ENCODE measurements around the gene SFSWAP.

SFSWAP gene

GRCh38 chr12:131816495-131816894, 105.6 kb downstream of the SFSWAP start:
- H3K4me2 ChIP-seq (ENCODE audit: low read length) = no peak overlapping the region
- no CpG with 5 or more reads among the region's 5 CpGs for WGBS (ENCODE audit: extremely low coverage, insufficient coverage, low lambda C conversion rate)
- H3K79me2 ChIP-seq (ENCODE audit: control insufficient read depth, insufficient read depth, low read length) = no peaks in the 10 kb centered on the region
- H3K27ac ChIP-seq (ENCODE audit: low read depth, low read length) = no peak overlapping the region
- no peak overlapping the region for H2BK15ac ChIP-seq (replicated peaks; ENCODE audit: low read depth)
- no peak overlapping the region for H2AK5ac ChIP-seq (ENCODE audit: low read length)
- no peak overlapping the region for H3K9ac ChIP-seq (ENCODE audit: low read length)
- no peak overlapping the region for H3K18ac ChIP-seq (ENCODE audit: low read length)
- no peaks in the 10 kb centered on the region for H3K79me1 ChIP-seq (ENCODE audit: low read length)
- no peaks in the 10 kb centered on the region for H3K4me1 ChIP-seq (ENCODE audit: control insufficient read depth, low read depth, low read length)
- no peak overlapping the region for H2BK120ac ChIP-seq (ENCODE audit: low read depth, low read length)
- H3K4ac ChIP-seq (ENCODE audit: low read depth, low read length) = no peak overlapping the region
- DNase-seq = no peak
- H4K8ac ChIP-seq (ENCODE audit: low read depth, low read length) = no peak overlapping the region
- H3K56ac ChIP-seq (ENCODE audit: low read length) = no peak overlapping the region
- no peak overlapping the region for H2BK5ac ChIP-seq (ENCODE audit: low read length)
- no peak overlapping the region for H4K5ac ChIP-seq (ENCODE audit: low read length)
- H3K23ac ChIP-seq (ENCODE audit: low read length) = no peak overlapping the region
- H3K27me3 ChIP-seq (ENCODE audit: insufficient read depth, low read length, poor library complexity) = no peaks in the 10 kb centered on the region
- H3K36me3 ChIP-seq (ENCODE audit: control insufficient read depth, insufficient read depth, low read length) = no peaks in the 10 kb centered on the region
- H3K4me3 ChIP-seq (ENCODE audit: low read length) = no peak overlapping the region

GRCh38 chr12:131817241-131817640, 106.4 kb downstream of the SFSWAP start:
- no peak overlapping the region for H3K4me3 ChIP-seq (ENCODE audit: low read length)
- H3K18ac ChIP-seq (ENCODE audit: low read length) = no peak overlapping the region
- no peak overlapping the region for H2BK15ac ChIP-seq (replicated peaks; ENCODE audit: low read depth)
- H3K4ac ChIP-seq (ENCODE audit: low read depth, low read length) = no peak overlapping the region
- H3K36me3 ChIP-seq (ENCODE audit: control insufficient read depth, insufficient read depth, low read length) = no peaks in the 10 kb centered on the region
- no peaks in the 10 kb centered on the region for H3K79me2 ChIP-seq (ENCODE audit: control insufficient read depth, insufficient read depth, low read length)
- H4K5ac ChIP-seq (ENCODE audit: low read length) = no peak overlapping the region
- H2BK5ac ChIP-seq (ENCODE audit: low read length) = no peak overlapping the region
- no peak overlapping the region for H3K27ac ChIP-seq (ENCODE audit: low read depth, low read length)
- no peaks in the 10 kb centered on the region for H3K79me1 ChIP-seq (ENCODE audit: low read length)
- no peak overlapping the region for H2AK5ac ChIP-seq (ENCODE audit: low read length)
- H4K8ac ChIP-seq (ENCODE audit: low read depth, low read length) = no peak overlapping the region
- H3K9ac ChIP-seq (ENCODE audit: low read length) = no peak overlapping the region
- no peak overlapping the region for H3K4me2 ChIP-seq (ENCODE audit: low read length)
- no peak for DNase-seq
- WGBS (ENCODE audit: extremely low coverage, insufficient coverage, low lambda C conversion rate) = no CpG with 5 or more reads among the region's 19 CpGs
- H2BK120ac ChIP-seq (ENCODE audit: low read depth, low read length) = no peak overlapping the region
- no peaks in the 10 kb centered on the region for H3K27me3 ChIP-seq (ENCODE audit: insufficient read depth, low read length, poor library complexity)
- H3K23ac ChIP-seq (ENCODE audit: low read length) = peak overlapping the region; percentile 80
- no peaks in the 10 kb centered on the region for H3K4me1 ChIP-seq (ENCODE audit: control insufficient read depth, low read depth, low read length)
- no peak overlapping the region for H3K56ac ChIP-seq (ENCODE audit: low read length)

- Histone ChIP-seq H3K4me1 (ENCODE audit: control insufficient read depth, low read depth, low read length) (no peaks in the 10 kb centered on the region), H3K27ac (ENCODE audit: low read depth, low read length) (no peak overlapping the region), H3K4me2 (ENCODE audit: low read length) (no peak overlapping the region), H3K56ac (ENCODE audit: low read length) (no peak overlapping the region), H4K5ac (ENCODE audit: low read length) (no peak overlapping the region), H3K79me1 (ENCODE audit: low read length) (no peaks in the 10 kb centered on the region), H3K36me3 (ENCODE audit: control insufficient read depth, insufficient read depth, low read length) (no peaks in the 10 kb centered on the region), H2BK15ac (replicated peaks; ENCODE audit: low read depth) (no peak overlapping the region), H3K18ac (ENCODE audit: low read length) (no peak overlapping the region), H3K9ac (ENCODE audit: low read length) (no peak overlapping the region), H4K8ac (ENCODE audit: low read depth, low read length) (no peak overlapping the region), H2BK5ac (ENCODE audit: low read length) (no peak overlapping the region), H3K23ac (ENCODE audit: low read length) (no peak overlapping the region), H2AK5ac (ENCODE audit: low read length) (no peak overlapping the region), H3K4me3 (ENCODE audit: low read length) (no peak overlapping the region), H3K4ac (ENCODE audit: low read depth, low read length) (no peak overlapping the region), H2BK120ac (ENCODE audit: low read depth, low read length) (no peak overlapping the region), H3K79me2 (ENCODE audit: control insufficient read depth, insufficient read depth, low read length) (no peaks in the 10 kb centered on the region), H3K27me3 (ENCODE audit: insufficient read depth, low read length, poor library complexity) (no peaks in the 10 kb centered on the region)
- no CpG with 5 or more reads among the region's 30 CpGs for WGBS (ENCODE audit: extremely low coverage, insufficient coverage, low lambda C conversion rate)
- no peak for DNase-seq
Measured at GRCh38 chr12:131818821-131819585, 108.1 kb downstream of the SFSWAP start.

- no peak overlapping the region for H3K56ac ChIP-seq (ENCODE audit: low read length)
- H3K36me3 ChIP-seq (ENCODE audit: control insufficient read depth, insufficient read depth, low read length) = no peaks in the 10 kb centered on the region
- H3K9ac ChIP-seq (ENCODE audit: low read length) = no peak overlapping the region
- H4K5ac ChIP-seq (ENCODE audit: low read length) = no peak overlapping the region
- no peaks in the 10 kb centered on the region for H3K4me1 ChIP-seq (ENCODE audit: control insufficient read depth, low read depth, low read length)
- no peak overlapping the region for H2AK5ac ChIP-seq (ENCODE audit: low read length)
- no peak overlapping the region for H3K18ac ChIP-seq (ENCODE audit: low read length)
- no peaks in the 10 kb centered on the region for H3K79me1 ChIP-seq (ENCODE audit: low read length)
- H2BK5ac ChIP-seq (ENCODE audit: low read length) = no peak overlapping the region
- WGBS (ENCODE audit: extremely low coverage, insufficient coverage, low lambda C conversion rate) = no CpG with 5 or more reads among the region's 6 CpGs
- DNase-seq = no peak
- H4K8ac ChIP-seq (ENCODE audit: low read depth, low read length) = no peak overlapping the region
- no peak overlapping the region for H2BK15ac ChIP-seq (replicated peaks; ENCODE audit: low read depth)
- no peak overlapping the region for H2BK120ac ChIP-seq (ENCODE audit: low read depth, low read length)
- H3K4ac ChIP-seq (ENCODE audit: low read depth, low read length) = no peak overlapping the region
- no peaks in the 10 kb centered on the region for H3K79me2 ChIP-seq (ENCODE audit: control insufficient read depth, insufficient read depth, low read length)
- no peak overlapping the region for H3K27ac ChIP-seq (ENCODE audit: low read depth, low read length)
- H3K4me3 ChIP-seq (ENCODE audit: low read length) = no peak overlapping the region
- no peak overlapping the region for H3K23ac ChIP-seq (ENCODE audit: low read length)
- no peak overlapping the region for H3K4me2 ChIP-seq (ENCODE audit: low read length)
- H3K27me3 ChIP-seq (ENCODE audit: insufficient read depth, low read length, poor library complexity) = peaks cover under 1% of the 10 kb centered on the region
Measured at GRCh38 chr12:131824450-131824849, 113.6 kb downstream of the SFSWAP start.

GRCh38 chr12:131825146-131825892, 114.4 kb downstream of the SFSWAP start:
- Histone ChIP-seq H3K56ac (ENCODE audit: low read length) (no peak overlapping the region), H3K27me3 (ENCODE audit: insufficient read depth, low read length, poor library complexity) (peaks cover 4% of the 10 kb centered on the region), H3K36me3 (ENCODE audit: control insufficient read depth, insufficient read depth, low read length) (no peaks in the 10 kb centered on the region), H2BK5ac (ENCODE audit: low read length) (no peak overlapping the region), H3K79me2 (ENCODE audit: control insufficient read depth, insufficient read depth, low read length) (no peaks in the 10 kb centered on the region), H3K9ac (ENCODE audit: low read length) (no peak overlapping the region), H3K4me3 (ENCODE audit: low read length) (no peak overlapping the region), H3K4me1 (ENCODE audit: control insufficient read depth, low read depth, low read length) (no peaks in the 10 kb centered on the region), H3K18ac (ENCODE audit: low read length) (no peak overlapping the region), H2BK120ac (ENCODE audit: low read depth, low read length) (no peak overlapping the region), H4K5ac (ENCODE audit: low read length) (no peak overlapping the region), H3K23ac (ENCODE audit: low read length) (no peak overlapping the region), H3K27ac (ENCODE audit: low read depth, low read length) (no peak overlapping the region), H3K79me1 (ENCODE audit: low read length) (no peaks in the 10 kb centered on the region), H3K4ac (ENCODE audit: low read depth, low read length) (no peak overlapping the region), H3K4me2 (ENCODE audit: low read length) (no peak overlapping the region), H4K8ac (ENCODE audit: low read depth, low read length) (no peak overlapping the region), H2AK5ac (ENCODE audit: low read length) (no peak overlapping the region), H2BK15ac (replicated peaks; ENCODE audit: low read depth) (no peak overlapping the region)
- no peak for DNase-seq
- no CpG with 5 or more reads among the region's 18 CpGs for WGBS (ENCODE audit: extremely low coverage, insufficient coverage, low lambda C conversion rate)

All from mesendoderm (in vitro differentiated cells).